GM23338 (cell line): ENCODE results near the gene PRCC. TPM values are rescaled to one million over a fixed set of nuclear protein-coding genes. Genes with fewer than 3 reads are reported as not detected.

ENCODE experiments used
- ATAC-seq: fragments of 200-7000 bp; cut with Tn5 transposase; 3 replicates; pipeline ENCODE4 v1.9.1; 2020
- DNase-seq: peaks from one replicate; pipeline ENCODE4 v3.0.0-alpha.2; 2015; ENCODE audit warnings: low spot score
- H2AFZ ChIP-seq: fragments of 200-600 bp; sonication (generic); 2 replicates; pipeline ENCODE4 v1.8.0; 2016; ENCODE audit warnings: antibody characterized with exemption, mild to moderate bottlenecking, moderate library complexity
- H3F3A ChIP-seq: fragments of 200-600 bp; sonication (generic); replicated peaks from 2 replicates; pipeline ENCODE4 v1.8.0; 2017; ENCODE audit warnings: antibody characterized with exemption, mixed run types, low read depth
- H3K27ac ChIP-seq: fragments of 200-600 bp; sonication (generic); 2 replicates; pipeline ENCODE4 v1.6.1; 2016; ENCODE audit warnings: low read depth
- H3K27me3 ChIP-seq: fragments of 200-600 bp; sonication (generic); 2 replicates; pipeline ENCODE4 v1.8.0; 2016; ENCODE audit warnings: mild to moderate bottlenecking, mixed run types, moderate library complexity; ENCODE audit not compliant: insufficient read depth
- H3K36me3 ChIP-seq: fragments of 200-600 bp; sonication (generic); 2 replicates; pipeline ENCODE4 v1.8.0; 2016; ENCODE audit warnings: mild to moderate bottlenecking; ENCODE audit not compliant: insufficient read depth
- H3K4me1 ChIP-seq: fragments of 200-600 bp; sonication (generic); 2 replicates; pipeline ENCODE4 v1.8.0; 2016; ENCODE audit warnings: mild to moderate bottlenecking, moderate library complexity; ENCODE audit not compliant: insufficient read depth
- H3K4me2 ChIP-seq: fragments of 200-600 bp; sonication (generic); 2 replicates; pipeline ENCODE4 v1.7.1; 2017; ENCODE audit warnings: mixed run types
- H3K4me3 ChIP-seq: fragments of 200-600 bp; sonication (generic); 2 replicates; pipeline ENCODE4 v1.6.1; 2016; ENCODE audit warnings: mixed run types
- H3K79me2 ChIP-seq: fragments of 200-600 bp; sonication (generic); replicated peaks from 2 replicates; pipeline ENCODE4 v1.8.0; 2017; ENCODE audit warnings: mild to moderate bottlenecking; ENCODE audit not compliant: insufficient read depth
- H3K9me2 ChIP-seq: fragments of 200-600 bp; sonication (generic); 2 replicates; pipeline ENCODE4 v1.8.0; 2017; ENCODE audit not compliant: insufficient read depth
- H4K20me1 ChIP-seq: fragments of 200-600 bp; sonication (generic); replicated peaks from 2 replicates; pipeline ENCODE4 v1.8.0; 2017; ENCODE audit warnings: mild to moderate bottlenecking; ENCODE audit not compliant: insufficient read depth
- H3K27ac Mint-ChIP-seq: 2 replicates; pipeline ENCODE4 v1.8.0; 2020; ENCODE audit warnings: inconsistent platforms, mild to moderate bottlenecking, moderate library complexity, mixed read lengths
- H3K27me3 Mint-ChIP-seq: 3 replicates; pipeline ENCODE4 v1.8.0; 2022; ENCODE audit warnings: low read depth, mild to moderate bottlenecking, moderate library complexity, mixed read lengths, inconsistent platforms; ENCODE audit not compliant: insufficient read depth, poor library complexity
- H3K36me3 Mint-ChIP-seq: 3 replicates; pipeline ENCODE4 v1.8.0; 2021; ENCODE audit warnings: low read depth, mild to moderate bottlenecking, inconsistent platforms, moderate library complexity, mixed read lengths
- H3K4me1 Mint-ChIP-seq: 3 replicates; pipeline ENCODE4 v1.8.0; 2020; ENCODE audit warnings: mild to moderate bottlenecking, inconsistent platforms, mixed read lengths
- H3K4me3 Mint-ChIP-seq: 3 replicates; pipeline ENCODE4 v1.8.0; 2021; ENCODE audit warnings: moderate library complexity, mild to moderate bottlenecking, inconsistent platforms, mixed read lengths
- H3K9me3 Mint-ChIP-seq: 3 replicates; pipeline ENCODE4 v1.8.0; 2020; ENCODE audit warnings: moderate library complexity, mild to moderate bottlenecking, inconsistent platforms, mixed read lengths
- CREB1 ChIP-seq: fragments of 250-450 bp; sonication (Bioruptor Pico); IDR thresholded peaks from 2 replicates; pipeline ENCODE4 v1.5.0; 2020; ENCODE audit warnings: low read depth, mild to moderate bottlenecking, moderate library complexity
- ETS1 ChIP-seq: IDR thresholded peaks from 2 replicates; pipeline ENCODE4 v1.6.1; 2016; ENCODE audit warnings: antibody characterized with exemption
- EZH2 ChIP-seq: fragments of 200-600 bp; sonication (generic); IDR thresholded peaks from one replicate; pipeline ENCODE4 v1.8.0; 2017; ENCODE audit warnings: antibody characterized with exemption, mild to moderate bottlenecking, low read depth; ENCODE audit not compliant: unreplicated experiment
- EZH2phosphoT487 ChIP-seq: fragments of 200-600 bp; sonication (generic); IDR thresholded peaks from one replicate; pipeline ENCODE4 v1.8.1; 2018; ENCODE audit warnings: antibody characterized with exemption; ENCODE audit not compliant: unreplicated experiment
- JUNB ChIP-seq: IDR thresholded peaks from one replicate; pipeline ENCODE4 v1.6.1; 2016; ENCODE audit warnings: antibody characterized with exemption; ENCODE audit not compliant: unreplicated experiment
- POLR2AphosphoS5 ChIP-seq: IDR thresholded peaks from 2 replicates; pipeline ENCODE4 v1.6.1; 2016; ENCODE audit warnings: antibody characterized with exemption, low read depth
- REST ChIP-seq: IDR thresholded peaks from one replicate; pipeline ENCODE4 v1.6.1; 2018; ENCODE audit warnings: antibody characterized with exemption; ENCODE audit not compliant: unreplicated experiment
- ZNF114 ChIP-seq: fragments of 250-450 bp; sonication (Bioruptor Pico); IDR thresholded peaks from 2 replicates; pipeline ENCODE4 v1.5.0; 2020; ENCODE audit warnings: mild to moderate bottlenecking, moderate library complexity
- polyA plus RNA-seq: library from polyadenylated mRNA; unstranded; fragments of >200 nt; fragmentation: Nextera tagmentation; extraction: Ambion mirVana; gene quantifications from 2 replicates; pipeline ENCODE4 v1.2.1, GENCODE V29; 2016
- total RNA-seq: library from RNA; depleted of rRNA; stranded (reverse); fragments of >200 nt; shearing (Covaris generic); gene quantifications from 2 replicates; pipeline ENCODE4 v1.2.3, GENCODE V29; 2014

PRCC gene
- total and polyA plus RNA-seq, 2 experiments from 2014 or later, result 66.2 to 72.9 TPM

GRCh38 chr1:156814571-156815260, 47.4 kb downstream of the PRCC start:
- TF ChIP-seq CREB1 (CRISPR knock-in tag), result no peak
- H3F3A ChIP-seq, result 0 out of 2 replicates have a peak, but pooled peaks cover 14% of the 10 kb centered on the region
- peak overlapping the region; percentile 64 for H3K4me3 ChIP-seq
- no peaks in the 10 kb centered on the region for H3K9me2 ChIP-seq
- ATAC-seq (no peak), DNase-seq (no peak)
- peak overlapping the region; percentile 67; the same call in 2 of the 3 replicates for H3K4me3 Mint-ChIP-seq
- peak overlapping the region; percentile 90 for H3K4me2 ChIP-seq
- peaks cover 15% of the 10 kb centered on the region for H3K4me1 ChIP-seq
- no peaks in the 10 kb centered on the region for H3K36me3 ChIP-seq
- no peaks in the 10 kb centered on the region; the same call in 2 of the 3 replicates for H3K36me3 Mint-ChIP-seq
- H3K79me2 ChIP-seq, result no peaks in the 10 kb centered on the region
- peak overlapping the region; percentile 98 for H2AFZ ChIP-seq
- H3K27ac Mint-ChIP-seq, result no peak overlapping the region
- H3K4me1 Mint-ChIP-seq, result peaks cover 26% of the 10 kb centered on the region
- H3K27ac ChIP-seq, result no peak overlapping the region
- peaks cover 44% of the 10 kb centered on the region for H3K27me3 Mint-ChIP-seq
- no peaks in the 10 kb centered on the region for H3K9me3 Mint-ChIP-seq
- H4K20me1 ChIP-seq, result peaks cover 4% of the 10 kb centered on the region; the same call in 1 of the 2 replicates
- H3K27me3 ChIP-seq, result peaks cover 49% of the 10 kb centered on the region

DNA sequence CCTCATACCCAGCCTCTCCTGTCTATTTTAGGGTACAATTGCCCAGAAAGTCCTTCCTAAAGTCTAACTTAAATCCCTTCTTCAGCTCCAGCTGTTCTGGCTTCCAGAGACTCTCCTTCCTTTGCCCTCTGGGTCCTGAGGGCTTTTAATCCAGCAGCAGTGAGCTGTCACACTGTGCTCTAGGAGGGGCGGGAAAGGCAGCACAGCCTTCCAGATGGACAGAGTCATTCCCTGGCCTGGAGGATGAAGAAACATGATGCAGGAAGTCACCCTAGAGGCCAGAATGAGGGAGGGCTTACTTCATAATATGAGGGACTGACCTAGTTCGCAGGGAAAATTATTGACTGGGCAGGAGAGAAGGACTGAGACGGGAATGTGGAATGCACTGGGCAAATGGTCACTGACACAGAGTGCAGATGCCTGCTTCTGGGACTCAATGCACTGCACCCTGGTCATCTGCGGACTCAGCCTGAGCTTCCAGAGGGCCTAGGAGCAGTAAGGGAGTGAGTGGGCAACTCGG, 48.0 kb downstream of the PRCC start:
- Mint-ChIP-seq H3K9me3 (no peaks in the 10 kb centered on the region), H3K4me1 (peaks cover 26% of the 10 kb centered on the region), H3K27me3 (peaks cover 44% of the 10 kb centered on the region), H3K27ac (no peak overlapping the region), H3K4me3 (no peak overlapping the region; the same call in 2 of the 3 replicates), H3K36me3 (no peaks in the 10 kb centered on the region; the same call in 2 of the 3 replicates)
- Histone ChIP-seq H3K4me2 (no peak overlapping the region), H3K9me2 (no peaks in the 10 kb centered on the region), H3K36me3 (no peaks in the 10 kb centered on the region), H3F3A (0 out of 2 replicates have a peak, but pooled peaks cover 14% of the 10 kb centered on the region), H2AFZ (no peak overlapping the region), H3K79me2 (no peaks in the 10 kb centered on the region), H3K4me1 (peaks cover 15% of the 10 kb centered on the region), H3K27me3 (peaks cover 49% of the 10 kb centered on the region), H3K4me3 (no peak overlapping the region), H3K27ac (no peak overlapping the region), H4K20me1 (no peaks in the 10 kb centered on the region; the same call in 1 of the 2 replicates)
- no peak for DNase-seq
- TF ChIP-seq JUNB, result no peak
- TF ChIP-seq POLR2AphosphoS5, result no peak
- TF ChIP-seq ZNF114 (CRISPR knock-in tag), result no peak
- TF ChIP-seq CREB1 (CRISPR knock-in tag), result no peak
- ATAC-seq, result no peak

- Histone ChIP-seq H3K4me2 (no peak overlapping the region), H2AFZ (no peak overlapping the region)
- H3K4me3 Mint-ChIP-seq, result no peak overlapping the region
- TF ChIP-seq POLR2AphosphoS5, result no peak
- no peak for TF ChIP-seq REST
- TF ChIP-seq ETS1, result no peak
- TF ChIP-seq JUNB, result no peak
- TF ChIP-seq EZH2phosphoT487, result no peak
- TF ChIP-seq EZH2, result no peak
Measured at GRCh38 chr1:156815961-156816422, 48.7 kb downstream of the PRCC start.

More at GRCh38 chr1:156815961-156816422, 48.7 kb downstream of the PRCC start:
- Mint-ChIP-seq H3K36me3 (no peaks in the 10 kb centered on the region; the same call in 2 of the 3 replicates), H3K27ac (no peak overlapping the region), H3K27me3 (peaks cover 44% of the 10 kb centered on the region), H3K4me1 (peaks cover 24% of the 10 kb centered on the region), H3K9me3 (no peaks in the 10 kb centered on the region)
- Histone ChIP-seq H3K4me1 (peaks cover 15% of the 10 kb centered on the region), H3K79me2 (no peaks in the 10 kb centered on the region), H3F3A (0 out of 2 replicates have a peak, but pooled peaks cover 14% of the 10 kb centered on the region), H3K27me3 (peaks cover 49% of the 10 kb centered on the region), H4K20me1 (no peaks in the 10 kb centered on the region; the same call in 1 of the 2 replicates), H3K27ac (no peak overlapping the region), H3K9me2 (no peaks in the 10 kb centered on the region), H3K4me3 (no peak overlapping the region), H3K36me3 (no peaks in the 10 kb centered on the region)
- ATAC-seq (no peak), DNase-seq (no peak)
